Measurements from ENCODE around the gene COL26A1.
"Not testable (repeated sequence)": the region's sequence is repeated elsewhere in the genome, so short reads cannot be mapped to it uniquely, and the experiment has no call there.

Gene COL26A1

DNA sequence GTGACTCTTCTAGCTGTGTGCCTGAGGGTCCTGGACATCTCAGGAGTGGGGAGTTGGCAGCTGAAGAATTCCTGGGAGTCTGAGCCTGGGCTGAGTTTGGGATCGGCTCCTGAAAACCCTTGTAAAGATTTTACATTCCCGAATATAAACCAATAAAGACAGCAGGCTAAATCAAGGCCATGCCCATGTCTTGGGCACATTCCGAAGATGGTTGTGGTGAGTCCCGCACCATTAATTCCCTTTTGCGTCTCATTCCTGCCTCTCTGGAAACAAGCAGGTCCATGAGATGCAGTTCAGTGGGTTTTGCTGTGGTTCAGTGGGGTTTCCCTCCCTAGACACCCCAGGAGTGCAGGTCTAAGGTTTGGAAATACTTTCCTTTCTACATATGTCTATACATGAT lies 90.9 kb downstream of the COL26A1 start:
- no peak for DNase-seq

DNA sequence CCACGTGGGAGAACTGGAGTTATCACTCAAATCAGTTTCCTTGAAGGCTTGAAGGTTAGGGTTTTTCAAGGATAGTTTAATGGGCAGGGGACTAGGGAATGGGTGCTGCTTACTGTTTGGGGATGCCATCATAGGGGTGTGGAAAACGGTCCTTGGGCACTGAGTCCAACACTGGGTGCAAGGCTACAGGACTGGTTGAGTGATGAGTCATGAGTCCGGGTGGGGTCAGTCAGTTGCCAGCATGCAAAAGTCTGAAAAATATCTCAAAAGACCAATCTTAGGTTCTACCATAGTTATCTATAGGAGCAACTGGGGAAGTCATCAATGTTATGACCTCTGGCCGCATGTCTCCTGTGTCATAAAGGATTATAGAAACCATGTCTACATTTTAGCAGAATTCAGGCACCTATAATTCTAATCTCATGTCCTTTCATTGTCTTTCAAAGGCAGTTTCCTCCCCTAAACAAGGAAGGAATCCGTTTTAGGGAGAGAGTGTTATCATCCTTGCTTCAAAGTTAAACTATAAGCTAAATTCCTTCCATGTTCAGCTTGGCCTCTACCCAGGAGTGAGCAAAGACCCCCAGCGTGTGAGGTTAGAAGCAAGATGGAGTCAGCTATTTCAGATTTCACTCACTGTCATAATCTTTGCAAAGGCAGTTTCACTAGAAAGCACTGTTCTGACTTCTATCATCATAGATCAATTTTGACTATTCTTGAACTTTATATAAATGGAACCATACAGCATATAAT lies 94.5 kb downstream of the COL26A1 start:
- DNase-seq = no peak

DNA sequence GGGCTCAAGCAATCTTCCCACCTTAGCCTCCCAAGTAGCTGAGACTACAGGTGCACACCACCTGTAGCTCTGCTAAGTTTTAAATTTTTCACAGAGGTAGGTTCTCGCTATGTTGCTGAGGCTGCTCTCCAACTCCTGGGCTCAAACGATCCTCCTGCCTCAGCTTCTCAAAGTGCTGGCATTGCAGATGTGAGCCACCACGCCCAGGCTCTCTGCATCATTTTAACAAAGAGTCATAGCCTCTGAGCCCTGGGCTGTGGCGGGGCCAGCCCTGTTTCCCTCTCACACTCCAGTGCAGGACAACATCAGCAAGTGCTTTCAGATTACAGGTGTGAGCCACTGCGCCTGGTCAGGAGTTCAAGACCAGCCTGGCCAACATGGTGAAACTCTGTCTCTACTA lies 102.5 kb downstream of the COL26A1 start:
- no peak for DNase-seq

DNA sequence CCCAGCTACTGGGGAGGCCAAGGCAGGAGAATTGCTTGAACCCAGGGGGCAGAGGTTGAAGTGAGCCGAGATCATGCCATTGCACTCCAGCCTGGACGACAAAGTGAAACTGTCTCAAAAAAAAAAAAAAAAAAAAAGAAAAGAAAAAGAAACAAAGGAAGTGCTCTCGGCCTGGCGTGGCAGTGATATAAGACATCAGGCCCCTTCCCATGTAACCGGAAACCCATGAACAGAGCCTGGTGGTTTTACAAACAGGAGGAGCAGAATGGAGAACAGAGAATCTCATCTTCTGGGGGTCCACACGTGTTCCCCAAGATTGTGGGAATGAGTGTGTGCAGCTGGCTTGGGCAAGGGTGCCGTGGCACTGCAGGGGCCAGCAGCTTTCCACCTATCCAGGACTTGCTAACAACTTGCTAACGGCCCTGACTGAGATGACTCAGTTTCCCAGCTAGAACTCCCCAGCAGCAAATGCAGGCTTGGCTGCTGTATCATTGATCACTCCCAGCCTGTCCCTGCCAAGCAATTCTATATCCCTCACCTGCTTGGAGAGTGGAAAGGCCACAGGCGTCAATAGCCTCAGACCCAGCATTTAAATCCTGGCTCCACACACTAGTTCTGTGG lies 103.0 kb downstream of the COL26A1 start:
- no peak for DNase-seq

DNA sequence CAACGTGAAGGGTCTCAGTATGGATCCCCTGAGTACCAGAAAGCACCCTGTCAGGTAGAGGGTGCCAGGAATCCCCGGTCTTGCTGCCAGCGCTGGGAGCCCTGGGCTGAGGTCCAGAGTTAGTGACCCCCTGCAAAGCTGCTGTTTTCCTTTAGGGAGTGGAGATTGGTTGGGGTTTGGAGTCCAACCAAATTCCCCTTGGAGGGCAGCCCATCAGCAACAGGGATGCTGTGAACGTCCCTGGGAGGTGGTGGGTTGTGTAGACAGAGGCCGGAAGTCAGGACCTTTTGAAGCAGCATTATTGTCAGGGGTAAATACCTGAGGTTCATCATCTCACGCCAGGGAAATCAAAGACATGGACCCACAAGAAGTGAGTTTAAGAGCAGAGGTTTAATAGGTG lies 104.2 kb downstream of the COL26A1 start:
- no peak for DNase-seq

DNA sequence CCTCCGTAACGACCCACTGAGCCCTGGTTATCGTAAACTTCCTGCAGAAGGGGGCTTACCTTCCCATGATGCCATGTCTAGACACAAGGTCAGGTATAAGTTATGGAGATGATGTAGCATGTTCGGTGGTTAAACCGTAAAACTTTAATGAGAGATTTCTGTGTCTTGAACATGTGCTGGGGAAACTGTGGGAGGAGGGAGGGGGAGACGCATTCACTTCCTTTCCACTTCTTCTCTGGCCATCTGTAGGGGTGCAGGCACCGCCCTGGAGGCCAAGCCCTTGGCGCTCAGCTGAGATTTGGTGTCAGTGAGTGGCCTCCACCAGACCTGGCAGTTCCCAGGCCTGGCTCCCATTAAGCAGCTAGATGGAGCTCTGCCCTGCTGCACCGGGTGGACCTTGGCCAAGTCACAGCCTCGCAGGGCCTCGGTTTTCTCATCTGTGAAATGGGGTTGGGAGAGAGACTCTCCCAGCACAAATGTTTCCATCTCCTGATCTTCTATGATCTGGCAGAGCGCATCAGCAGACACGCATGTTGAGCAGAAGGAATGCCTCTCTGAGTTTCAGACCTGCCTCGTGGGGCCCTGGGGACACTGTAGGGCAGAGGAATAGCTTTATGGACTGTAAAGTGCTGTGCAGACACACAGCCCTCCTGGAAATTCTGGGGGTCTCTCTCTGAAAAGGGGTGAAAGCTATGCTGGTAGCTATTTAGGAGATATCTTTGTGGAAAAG lies 106.0 kb downstream of the COL26A1 start:
- DNase-seq = no peak

DNA sequence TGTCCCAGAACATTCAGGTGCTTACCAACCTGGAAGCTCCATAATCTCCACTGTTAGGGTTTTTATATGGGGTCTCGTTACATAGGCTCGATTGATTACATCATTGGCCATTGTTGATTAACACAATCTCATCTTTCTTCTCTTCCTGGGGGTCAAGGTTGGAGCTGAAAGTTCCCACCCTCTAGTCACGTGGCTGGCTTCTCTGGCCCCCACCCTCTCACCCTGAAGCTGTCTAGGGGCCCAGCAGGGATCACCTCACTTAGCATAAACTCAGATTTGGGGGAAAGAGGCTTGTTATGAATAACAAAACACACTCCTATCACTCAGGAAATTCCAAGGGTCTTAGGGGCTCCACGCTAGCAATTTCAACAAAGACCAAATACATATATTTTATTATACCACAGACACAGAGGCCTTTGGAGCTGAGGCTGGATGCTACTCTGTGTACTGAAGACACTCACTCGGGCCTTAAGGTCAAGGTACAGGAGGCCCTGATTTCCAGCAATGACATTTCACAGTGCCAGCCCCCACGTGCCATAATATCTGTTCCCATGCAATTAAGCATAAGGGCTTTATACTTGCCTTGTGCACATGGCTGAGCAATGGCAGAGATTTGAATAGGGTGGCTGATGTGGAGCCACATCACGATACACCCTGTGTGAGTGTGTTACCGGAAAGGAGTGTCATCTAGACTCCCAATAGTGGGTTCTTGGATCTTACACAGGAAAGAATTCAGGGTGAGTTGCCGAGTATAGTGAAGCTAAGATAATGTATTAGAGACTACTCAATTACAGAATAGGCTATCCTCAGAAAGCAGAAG lies 108.2 kb downstream of the COL26A1 start:
- no peak for DNase-seq

DNA sequence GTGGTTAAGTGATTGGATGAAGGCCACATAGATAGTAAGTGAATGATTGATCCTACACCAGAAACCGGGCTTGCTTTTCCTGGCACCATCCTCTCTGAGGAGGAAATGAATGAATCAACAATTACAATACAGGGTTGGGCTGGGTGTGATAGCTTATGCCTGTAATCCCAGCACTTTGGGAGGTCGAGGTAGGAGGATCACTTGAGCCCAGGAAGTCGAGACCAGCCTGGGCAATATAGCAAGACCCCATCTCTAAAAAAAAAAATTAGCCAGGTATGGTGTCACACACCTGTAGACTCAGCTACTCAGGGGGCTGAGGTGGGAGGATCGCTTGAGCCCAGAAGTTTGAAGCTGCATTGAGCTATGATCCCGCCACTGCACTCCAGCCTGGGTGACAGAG lies 111.5 kb downstream of the COL26A1 start:
- DNase-seq = no peak

DNA sequence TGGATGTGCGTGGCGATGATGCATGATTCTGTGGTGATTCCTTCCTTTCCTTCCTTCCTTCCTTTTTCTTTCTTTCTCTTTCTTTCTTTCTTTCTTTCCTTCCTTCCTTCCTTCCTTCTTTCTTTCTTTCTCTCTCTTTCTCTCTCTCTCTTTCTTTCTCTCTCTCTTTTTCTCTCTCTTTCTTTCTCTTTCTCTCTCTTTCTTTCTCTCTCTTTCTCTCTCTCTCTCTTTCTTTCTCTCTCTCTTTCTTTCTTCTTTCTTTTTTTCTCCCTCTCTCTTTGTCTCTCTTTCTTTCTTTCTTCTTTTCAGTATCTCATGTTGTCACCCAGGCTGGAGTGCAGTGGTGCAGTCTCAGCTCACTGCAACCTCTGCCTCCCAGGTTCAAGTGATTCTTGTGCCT lies 113.0 kb downstream of the COL26A1 start:
- not testable (repeated sequence) for DNase-seq

DNA sequence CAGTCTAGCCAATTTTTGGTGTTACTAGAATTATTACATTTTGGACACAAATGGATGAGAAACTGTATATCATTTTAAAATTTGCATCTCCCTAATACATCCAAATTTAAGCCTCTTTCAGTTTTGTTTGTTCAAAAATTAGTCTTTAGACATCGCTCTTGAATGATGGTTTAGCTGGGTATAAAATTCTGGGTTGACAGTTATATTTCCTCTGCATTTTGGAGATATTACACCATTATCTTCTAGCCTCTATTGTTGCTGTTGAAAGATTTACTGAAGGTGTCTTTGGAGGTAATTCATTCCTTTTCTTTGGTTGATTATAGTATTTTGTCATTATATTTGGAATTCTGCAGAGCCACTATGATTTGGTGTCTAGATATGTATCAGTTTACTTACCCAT lies 116.5 kb downstream of the COL26A1 start:
- DNase-seq = no peak

DNA sequence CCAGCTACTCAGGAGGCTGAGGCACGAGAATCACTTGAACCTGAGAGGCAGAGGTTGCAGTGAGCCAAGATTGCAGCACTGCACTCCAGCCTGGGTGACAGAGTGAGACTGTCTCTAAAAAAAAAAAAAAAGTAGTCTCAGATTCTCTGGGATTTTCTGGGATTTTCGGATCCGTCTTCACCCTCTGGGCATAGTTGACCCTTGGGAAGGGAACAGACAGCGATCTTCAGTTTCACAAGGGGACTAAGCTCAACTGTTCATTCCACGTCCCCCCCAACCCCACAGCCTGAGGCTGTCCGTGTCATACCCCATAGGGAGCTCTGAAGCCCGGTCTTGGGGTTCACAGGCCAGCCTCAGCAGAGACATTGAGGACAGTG lies 123.4 kb downstream of the COL26A1 start:
- DNase-seq = not testable (repeated sequence)

DNA sequence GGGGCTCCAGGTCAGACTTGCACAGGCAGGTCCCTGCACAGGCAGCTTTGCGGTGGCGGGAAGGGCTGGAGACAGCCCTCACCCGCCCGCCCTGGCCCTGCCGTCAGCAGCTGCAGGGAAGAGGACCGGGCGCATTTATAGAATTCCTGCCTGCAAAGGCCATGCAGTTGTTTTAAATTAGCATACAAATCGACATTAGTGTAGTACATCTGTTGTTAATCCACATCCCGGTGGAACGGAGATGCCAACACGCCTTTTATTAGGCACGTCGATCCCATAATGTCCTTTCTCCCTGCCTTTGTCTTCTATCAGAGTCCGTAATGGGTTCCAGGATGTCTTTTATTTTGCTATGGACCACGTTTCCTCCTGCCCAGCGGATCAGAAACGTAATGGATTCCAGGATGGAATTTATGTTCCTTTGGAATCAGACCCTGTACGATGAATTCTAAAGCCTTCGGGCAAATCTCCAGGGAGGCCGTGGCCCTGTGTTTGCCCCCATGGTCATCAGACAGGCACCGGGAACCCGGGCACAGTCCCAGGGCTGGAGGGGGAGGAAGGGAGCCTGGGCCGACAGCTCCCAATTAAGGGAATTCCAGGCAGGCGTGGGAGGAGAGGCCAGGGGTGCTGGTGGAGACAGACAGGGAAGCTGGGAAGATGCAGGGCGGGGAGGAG lies 123.9 kb downstream of the COL26A1 start:
- DNase-seq = no peak

DNA sequence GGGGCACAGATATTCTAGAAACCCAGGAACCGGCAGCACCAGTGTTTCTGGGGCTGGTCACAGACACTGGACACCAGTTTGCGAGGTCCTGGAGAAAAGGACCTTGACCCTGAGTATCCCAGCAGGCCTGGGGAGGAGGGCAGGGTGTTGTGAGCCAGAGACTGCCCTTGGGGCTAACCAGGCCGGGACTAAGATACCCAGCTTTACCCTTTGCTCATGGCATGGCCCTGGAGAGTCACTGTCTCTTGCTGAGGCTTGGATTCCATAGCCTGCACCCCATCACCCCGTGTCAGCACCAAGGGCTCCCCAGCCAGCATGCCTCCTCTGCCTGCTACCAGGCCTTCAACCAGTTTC lies 124.4 kb downstream of the COL26A1 start:
- DNase-seq = no peak

DNA sequence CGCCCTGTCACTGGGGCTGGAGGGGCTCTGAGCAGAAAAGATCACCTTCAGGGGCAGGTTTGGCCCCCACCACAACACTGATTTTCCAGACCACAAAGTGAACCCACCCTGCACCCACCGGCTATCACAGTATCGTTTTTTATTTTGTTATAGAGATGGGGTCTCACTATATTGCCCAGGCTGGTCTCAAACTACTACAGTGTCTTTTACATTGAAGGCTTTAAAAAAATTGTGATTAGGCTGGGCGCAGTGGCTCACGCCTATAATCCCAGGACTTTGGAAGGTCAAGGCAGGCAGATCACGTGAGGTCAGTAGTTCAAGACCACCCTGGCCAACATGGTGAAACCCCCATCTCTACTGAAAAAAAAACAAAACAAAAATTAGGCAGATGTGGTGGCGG lies 125.1 kb downstream of the COL26A1 start:
- no peak for DNase-seq

DNA sequence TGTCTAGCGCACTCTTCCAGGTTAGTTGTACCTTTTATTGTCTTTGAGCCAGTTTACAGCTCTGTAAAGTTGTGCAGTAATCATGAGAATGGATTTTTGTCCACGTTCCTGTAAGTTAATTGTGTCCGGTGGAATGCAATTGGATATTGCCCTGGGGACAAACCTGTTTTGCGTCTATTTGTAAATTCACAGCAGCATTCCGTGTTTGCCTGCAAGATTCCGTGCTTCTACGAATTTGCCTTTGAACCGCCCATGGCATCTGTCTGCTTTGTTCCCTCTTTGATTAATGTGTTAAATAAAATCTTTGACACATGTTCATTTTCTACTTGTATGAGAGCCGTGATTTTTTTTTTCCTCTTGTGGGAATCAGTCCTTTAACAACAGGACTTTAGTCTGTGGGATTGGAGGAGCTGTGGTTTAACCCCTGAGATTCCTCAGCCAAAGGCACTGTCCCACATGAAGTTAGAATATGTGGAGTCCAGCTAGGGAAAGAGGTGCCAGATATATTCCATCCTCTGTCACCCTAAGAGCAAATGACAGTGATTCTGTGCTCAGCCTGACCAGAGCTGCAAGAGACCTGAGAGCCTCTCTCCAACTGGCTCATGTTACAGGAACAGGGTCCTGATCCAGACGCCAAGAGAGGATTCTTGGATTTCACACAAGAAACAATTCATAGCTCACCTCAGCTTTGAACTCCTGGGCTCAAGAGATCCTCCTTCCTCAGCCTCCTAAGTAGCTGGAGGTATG lies 126.3 kb downstream of the COL26A1 start:
- DNase-seq = no peak

DNA sequence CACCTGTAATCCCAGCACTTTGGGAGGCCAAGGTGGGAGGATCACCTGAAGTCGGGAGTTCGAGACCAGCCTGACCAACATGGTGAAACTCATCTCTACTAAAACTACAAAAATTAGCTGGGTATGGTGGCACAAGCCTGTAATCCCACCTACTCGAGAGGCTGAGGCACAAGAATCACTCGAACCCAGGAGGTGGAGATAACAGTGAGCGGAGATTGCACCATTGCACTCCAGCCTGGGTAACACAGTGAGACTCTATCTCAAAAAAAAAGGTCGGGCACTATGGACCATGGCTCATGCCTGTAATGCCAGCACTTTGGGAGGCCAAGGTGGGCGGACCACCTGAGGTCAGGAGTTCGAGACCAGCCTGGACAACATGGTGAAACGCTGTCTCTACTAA lies 127.8 kb downstream of the COL26A1 start:
- DNase-seq = not testable (repeated sequence)

DNA sequence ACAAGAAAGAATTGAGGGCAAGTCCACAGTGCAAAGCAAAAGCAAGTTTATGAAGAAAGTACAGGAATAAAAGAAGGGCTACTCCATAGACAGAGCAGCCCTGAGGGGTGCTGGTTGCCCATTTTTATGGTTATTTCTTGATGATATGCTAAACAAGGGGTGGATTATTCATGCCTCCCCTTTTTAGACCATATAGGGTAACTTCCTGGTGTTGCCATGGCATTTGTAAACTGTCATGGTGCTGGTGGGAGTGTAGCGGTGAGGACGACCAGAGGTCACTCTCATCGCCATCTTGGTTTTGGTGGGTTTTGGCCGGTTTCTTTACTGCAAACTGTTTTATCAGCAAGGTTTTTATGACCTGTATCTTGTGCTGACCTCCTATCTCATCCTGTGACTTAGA lies 128.8 kb downstream of the COL26A1 start:
- not testable (repeated sequence) for DNase-seq

DNA sequence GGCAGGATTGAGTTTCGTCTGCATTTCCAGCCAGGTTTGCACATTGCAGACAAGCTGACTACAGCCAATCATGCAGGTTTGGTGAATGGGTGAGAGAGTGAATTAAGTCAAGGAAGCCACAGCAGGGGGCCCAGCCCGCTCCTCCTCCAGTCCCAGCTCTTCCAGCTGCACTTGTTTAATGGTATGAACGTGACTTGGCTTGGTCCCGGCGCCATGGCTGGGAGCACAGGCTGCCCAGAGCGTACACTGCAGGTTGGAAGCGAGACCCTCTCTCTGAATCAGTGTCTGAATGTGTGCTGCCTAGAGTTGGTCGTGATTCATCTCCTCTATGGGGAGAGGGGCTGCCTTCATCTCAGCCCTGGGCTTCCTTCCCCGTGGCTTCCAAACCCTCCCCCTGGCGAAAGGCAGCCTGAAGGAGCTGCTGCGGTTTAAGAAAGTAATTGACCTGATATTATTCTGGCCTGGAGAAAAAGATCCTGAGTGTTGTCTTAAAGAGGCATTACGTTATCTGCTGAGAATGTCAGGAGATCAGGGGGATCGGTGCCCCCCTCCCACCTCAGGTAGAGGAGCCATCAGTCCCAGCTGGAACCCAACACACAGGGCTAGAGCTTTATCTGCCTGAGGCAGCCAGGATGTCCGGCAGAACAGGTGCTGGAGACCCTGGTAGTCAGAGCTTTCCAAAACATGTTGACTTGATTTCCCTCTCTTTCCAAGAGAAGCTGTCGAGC lies 132.1 kb downstream of the COL26A1 start:
- DNase-seq = no peak

DNA sequence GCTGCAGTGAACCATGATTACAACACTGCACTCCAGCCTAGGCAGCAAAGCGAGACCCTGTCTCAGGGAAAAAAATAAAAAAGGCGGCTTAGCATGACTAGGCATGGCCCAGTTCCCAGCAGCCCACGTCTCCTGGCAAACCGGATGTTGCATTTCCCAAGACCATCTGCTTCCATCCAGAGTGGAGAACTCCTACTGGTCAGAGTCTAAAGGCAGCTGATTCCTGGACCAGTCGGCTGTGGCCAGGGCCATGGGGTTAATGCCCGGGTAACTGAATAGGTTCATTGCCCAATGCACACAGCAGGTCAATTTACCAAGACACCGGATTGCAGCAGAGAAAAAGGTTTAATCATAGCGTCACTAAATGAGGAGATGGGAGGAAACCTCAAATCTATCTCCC lies 133.3 kb downstream of the COL26A1 start:
- DNase-seq = no peak

DNA sequence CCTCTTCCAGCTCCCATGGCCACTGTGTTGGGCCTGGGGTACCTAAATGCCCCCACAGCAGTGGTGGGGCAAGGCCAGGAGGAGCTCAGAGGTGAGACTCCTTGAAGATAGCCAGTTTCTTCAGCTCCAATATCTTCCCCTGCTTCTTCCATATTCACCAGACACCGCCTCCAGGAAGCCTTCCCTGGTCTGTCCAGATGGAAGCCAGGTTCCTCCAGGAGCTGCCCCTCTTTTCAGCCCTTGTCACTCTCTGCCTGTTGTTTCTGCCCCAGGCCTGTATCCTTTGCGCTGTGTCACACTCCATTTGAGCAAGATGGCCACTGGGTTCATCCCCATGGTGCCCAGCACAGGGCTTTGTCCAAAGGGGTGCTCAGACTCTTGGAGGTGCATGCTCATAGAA lies 138.7 kb downstream of the COL26A1 start:
- DNase-seq = no peak

DNA sequence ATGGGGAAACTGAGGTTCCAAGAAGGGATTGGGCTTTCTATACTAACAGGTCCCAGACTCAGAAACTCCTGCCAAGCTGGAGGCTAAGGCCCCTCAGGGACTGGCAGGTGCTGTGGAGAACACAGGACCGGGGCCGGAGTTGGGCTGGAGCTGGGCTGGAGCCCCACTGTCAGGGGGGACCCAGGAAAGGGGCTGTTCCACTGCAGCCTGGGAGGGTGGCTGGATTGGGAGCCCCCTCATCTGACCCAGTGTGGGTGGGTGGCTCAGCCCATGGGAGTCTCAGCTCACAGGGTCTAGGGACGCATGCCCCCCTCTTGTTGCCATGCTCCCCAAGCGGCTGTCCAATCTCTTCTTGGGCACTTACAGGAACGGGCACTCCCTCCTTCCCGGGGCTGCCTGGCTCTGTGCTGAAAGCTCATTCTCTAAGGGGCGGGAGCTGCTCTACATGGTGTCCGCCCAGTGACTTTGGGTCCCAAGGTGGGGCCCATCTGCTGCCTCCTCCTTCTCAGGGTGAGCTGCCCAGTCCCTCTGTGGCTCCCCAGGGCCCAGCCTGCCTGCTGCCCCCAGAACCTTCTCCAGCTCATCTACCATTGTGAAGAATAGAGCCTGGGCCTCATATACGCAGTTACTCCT lies 139.9 kb downstream of the COL26A1 start:
- DNase-seq = no peak
